Stimulated activated memory B cell treated with anti-CD40 and anti-IgM and Interleukin-4, amounts not matched to agents 10 μg/mL and 1 μg/mL and 100 μg/mL, for 72 hours (primary cell): ENCODE data around the gene ESCO1.

Experiments
- ATAC-seq: fragments of 150-1000 bp; cut with Tn5 transposase; 2 replicates; pipeline ENCODE4 v1.10.0; 2021
- H3K27ac Mint-ChIP-seq: one replicate; pipeline ENCODE4 v1.8.0; 2022; ENCODE audit warnings: mild to moderate bottlenecking, mixed read lengths
- H3K27me3 Mint-ChIP-seq: one replicate; pipeline ENCODE4 v1.8.0; 2022; ENCODE audit warnings: mixed read lengths
- H3K36me3 Mint-ChIP-seq: one replicate; pipeline ENCODE4 v1.8.0; 2022; ENCODE audit warnings: mixed read lengths
- H3K4me1 Mint-ChIP-seq: one replicate; pipeline ENCODE4 v1.8.0; 2022; ENCODE audit warnings: mixed read lengths
- H3K4me3 Mint-ChIP-seq: one replicate; pipeline ENCODE4 v1.8.0; 2022; ENCODE audit warnings: mild to moderate bottlenecking, moderate library complexity, mixed read lengths
- H3K9me3 Mint-ChIP-seq: one replicate; pipeline ENCODE4 v1.8.0; 2022; ENCODE audit warnings: mixed read lengths

The ESCO1 gene

DNA sequence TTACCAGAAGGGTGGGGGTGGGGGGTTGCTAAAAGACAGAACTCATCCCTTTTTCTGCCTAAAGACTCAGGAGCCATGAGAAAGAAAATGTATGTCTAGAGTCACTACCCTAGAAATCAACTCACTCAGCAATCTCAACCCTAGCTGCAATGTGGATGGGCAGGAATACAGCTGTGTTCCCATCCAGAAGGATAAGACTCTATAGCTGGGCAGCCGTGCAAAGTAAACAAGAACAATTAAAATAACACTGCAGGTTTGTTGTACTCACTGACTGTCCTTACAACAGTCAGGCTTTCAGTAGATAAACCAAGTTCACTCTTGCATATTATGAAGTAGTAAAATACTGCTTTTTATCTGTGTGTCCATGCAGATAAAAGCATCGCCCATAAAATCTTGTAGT lies 74.0 kb downstream of the ESCO1 start:
- no peak overlapping the region for H3K4me3 Mint-ChIP-seq
- ATAC-seq: no peak
- H3K27ac Mint-ChIP-seq: no peak overlapping the region
- no peaks in the 10 kb centered on the region for H3K27me3 Mint-ChIP-seq
- H3K36me3 Mint-ChIP-seq: peaks cover 41% of the 10 kb centered on the region
- H3K9me3 Mint-ChIP-seq: no peaks in the 10 kb centered on the region
- H3K4me1 Mint-ChIP-seq: no peaks in the 10 kb centered on the region

DNA sequence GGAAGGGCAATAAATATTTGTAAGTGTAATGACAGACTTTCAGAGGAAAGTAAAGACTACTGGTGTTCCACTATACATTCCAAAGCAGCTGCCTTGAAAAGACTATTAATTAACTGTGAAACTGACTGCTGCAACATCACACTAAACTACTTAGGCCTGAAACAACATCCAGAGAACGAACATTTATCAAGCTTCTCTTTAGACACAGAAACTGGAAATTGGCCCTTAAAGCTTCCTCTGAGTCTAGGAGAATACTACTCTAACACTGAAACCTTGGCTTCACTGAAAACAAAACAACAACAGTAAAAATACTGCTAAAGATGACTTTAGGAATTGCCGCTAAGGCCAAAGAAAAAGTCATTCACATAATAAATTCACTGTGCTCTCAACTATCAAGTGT lies 74.6 kb downstream of the ESCO1 start:
- H3K4me3 Mint-ChIP-seq: no peak overlapping the region
- H3K27me3 Mint-ChIP-seq: no peaks in the 10 kb centered on the region
- no peak for ATAC-seq
- H3K9me3 Mint-ChIP-seq: no peaks in the 10 kb centered on the region
- peaks cover 41% of the 10 kb centered on the region for H3K36me3 Mint-ChIP-seq
- no peaks in the 10 kb centered on the region for H3K4me1 Mint-ChIP-seq
- no peak overlapping the region for H3K27ac Mint-ChIP-seq

DNA sequence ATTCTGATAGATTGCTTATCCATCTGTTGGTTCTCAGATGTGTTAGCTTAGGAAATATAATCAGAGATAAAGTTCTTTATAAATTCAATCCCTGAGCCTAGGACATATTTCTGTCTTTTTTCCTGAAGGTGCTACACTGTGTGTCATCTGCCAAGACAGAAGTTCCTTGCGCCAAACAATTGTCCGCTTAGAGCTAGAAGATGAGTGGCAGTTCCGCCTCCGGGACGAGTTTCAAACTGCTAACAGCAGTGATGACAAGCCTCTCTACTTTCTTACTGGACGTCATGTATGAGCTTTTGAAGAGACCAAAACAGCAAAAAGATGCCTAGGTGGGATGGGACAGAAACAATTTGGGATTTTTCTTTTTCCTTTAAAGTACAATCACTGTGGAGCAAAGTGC lies 78.0 kb downstream of the ESCO1 start:
- no peak for ATAC-seq
- no peaks in the 10 kb centered on the region for H3K4me1 Mint-ChIP-seq
- H3K27me3 Mint-ChIP-seq: no peaks in the 10 kb centered on the region
- H3K36me3 Mint-ChIP-seq: peaks cover 37% of the 10 kb centered on the region
- no peak overlapping the region for H3K27ac Mint-ChIP-seq
- H3K4me3 Mint-ChIP-seq: no peak overlapping the region
- no peaks in the 10 kb centered on the region for H3K9me3 Mint-ChIP-seq

DNA sequence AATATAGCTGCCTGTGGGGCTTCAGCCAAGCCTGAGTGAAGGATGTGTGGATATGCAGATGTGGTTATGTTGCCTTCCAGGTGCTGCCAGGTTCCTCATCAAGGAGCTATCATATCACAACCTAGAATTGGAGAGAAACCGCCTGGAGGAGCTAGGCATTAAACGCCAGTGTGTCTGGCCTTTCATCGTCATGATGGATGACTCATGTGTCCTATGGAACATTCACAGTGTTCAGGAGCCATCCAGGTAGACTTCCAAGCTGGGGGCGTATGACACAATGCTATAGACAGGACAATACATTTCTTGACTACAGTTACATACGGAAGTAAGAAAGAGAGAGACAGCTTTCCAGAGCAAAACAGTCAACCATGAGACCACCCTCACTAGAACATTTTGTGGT lies 86.8 kb downstream of the ESCO1 start:
- Mint-ChIP-seq H3K4me3 (no peak overlapping the region), H3K27me3 (no peaks in the 10 kb centered on the region), H3K4me1 (no peaks in the 10 kb centered on the region), H3K9me3 (peaks cover 6% of the 10 kb centered on the region), H3K27ac (no peak overlapping the region), H3K36me3 (peaks cover 37% of the 10 kb centered on the region)
- no peak for ATAC-seq

DNA sequence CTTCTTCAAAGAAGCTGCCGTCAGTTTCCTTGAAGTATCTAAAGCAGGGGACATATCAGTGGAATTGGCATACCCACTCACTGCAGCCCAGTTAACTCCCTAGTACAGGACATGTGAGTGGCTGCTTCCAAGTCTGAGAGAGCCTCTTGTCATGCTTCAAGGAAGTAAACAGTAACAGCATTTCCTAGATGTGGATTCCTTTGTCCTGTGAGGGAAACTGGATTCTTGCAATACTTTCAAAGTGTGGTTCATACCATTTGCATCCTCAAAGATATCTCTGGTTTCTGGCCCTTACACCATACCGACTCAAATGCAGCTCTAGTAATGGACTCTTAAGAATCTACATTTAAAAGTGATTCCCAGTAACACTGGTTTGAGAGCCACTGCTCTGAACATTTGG lies 87.2 kb downstream of the ESCO1 start:
- Mint-ChIP-seq H3K9me3 (peaks cover 6% of the 10 kb centered on the region), H3K4me1 (no peaks in the 10 kb centered on the region)

DNA sequence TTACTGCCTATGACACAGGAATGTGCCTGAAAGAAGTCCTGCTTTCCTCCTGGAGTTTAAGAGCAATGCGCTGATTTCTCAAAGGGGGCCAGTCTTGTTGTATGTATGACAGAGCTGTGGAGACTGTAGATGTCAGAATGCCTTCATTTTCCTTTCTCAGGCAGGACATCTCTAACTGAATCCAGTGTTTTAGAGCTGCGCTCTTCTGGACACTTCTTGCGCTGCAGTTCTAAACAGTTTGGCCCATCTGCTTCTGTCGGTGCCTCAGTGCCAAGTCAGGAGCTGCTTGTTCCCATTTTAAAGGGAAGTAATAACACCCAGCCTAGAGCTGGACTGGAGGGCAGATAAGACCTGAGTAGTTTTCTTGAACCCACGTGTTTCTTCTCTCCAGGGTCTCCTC lies 91.4 kb downstream of the ESCO1 start:
- peaks cover 23% of the 10 kb centered on the region for H3K36me3 Mint-ChIP-seq
- no peak overlapping the region for H3K4me3 Mint-ChIP-seq
- ATAC-seq: no peak
- no peaks in the 10 kb centered on the region for H3K4me1 Mint-ChIP-seq
- peaks cover 6% of the 10 kb centered on the region for H3K9me3 Mint-ChIP-seq
- H3K27me3 Mint-ChIP-seq: no peaks in the 10 kb centered on the region
- H3K27ac Mint-ChIP-seq: no peak overlapping the region

More for the DNA sequence above, 87.2 kb downstream of the ESCO1 start:
- no peak overlapping the region for H3K4me3 Mint-ChIP-seq
- no peak for ATAC-seq
- H3K27me3 Mint-ChIP-seq: no peaks in the 10 kb centered on the region
- H3K27ac Mint-ChIP-seq: no peak overlapping the region
- peaks cover 37% of the 10 kb centered on the region for H3K36me3 Mint-ChIP-seq

DNA sequence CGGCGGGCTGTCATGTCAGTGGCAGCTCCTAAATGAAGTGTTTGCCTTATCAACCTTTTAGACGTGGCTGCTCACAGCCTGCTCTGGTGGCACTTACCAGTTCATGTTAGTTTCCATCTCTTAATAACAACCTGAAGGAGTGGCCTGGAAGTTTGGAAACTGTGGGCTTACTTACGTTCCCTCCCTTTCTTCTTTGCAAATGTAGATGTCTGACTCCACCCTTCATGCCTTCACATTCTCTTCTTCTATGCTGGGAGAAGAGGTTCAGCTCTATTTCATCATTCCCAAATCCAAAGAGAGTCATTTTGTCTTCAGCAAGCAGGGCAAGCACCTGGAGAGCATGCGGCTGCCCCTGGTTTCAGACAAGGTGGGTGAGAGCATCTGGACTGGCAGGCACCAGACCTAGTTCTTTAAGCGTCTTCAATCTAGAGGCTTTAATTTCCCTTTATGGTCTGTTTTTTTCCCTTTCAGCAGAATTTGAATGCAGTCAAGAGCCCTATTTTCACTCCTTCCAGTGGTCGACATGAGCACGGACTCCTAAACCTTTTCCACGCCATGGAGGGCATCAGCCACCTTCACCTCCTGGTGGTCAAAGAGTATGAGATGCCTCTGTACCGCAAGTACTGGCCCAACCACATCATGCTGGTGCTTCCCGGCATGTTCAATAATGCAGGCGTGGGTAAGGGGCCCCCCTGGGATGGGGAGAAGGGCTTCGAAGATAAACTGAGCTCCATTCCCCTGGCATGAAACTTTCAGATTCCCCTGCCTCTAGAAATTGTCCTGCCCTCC lies 92.4 kb downstream of the ESCO1 start:
- Mint-ChIP-seq H3K36me3 (peaks cover 13% of the 10 kb centered on the region), H3K4me3 (no peak overlapping the region), H3K9me3 (peaks cover 6% of the 10 kb centered on the region), H3K27me3 (no peaks in the 10 kb centered on the region), H3K27ac (no peak overlapping the region), H3K4me1 (no peaks in the 10 kb centered on the region)
- ATAC-seq: no peak

DNA sequence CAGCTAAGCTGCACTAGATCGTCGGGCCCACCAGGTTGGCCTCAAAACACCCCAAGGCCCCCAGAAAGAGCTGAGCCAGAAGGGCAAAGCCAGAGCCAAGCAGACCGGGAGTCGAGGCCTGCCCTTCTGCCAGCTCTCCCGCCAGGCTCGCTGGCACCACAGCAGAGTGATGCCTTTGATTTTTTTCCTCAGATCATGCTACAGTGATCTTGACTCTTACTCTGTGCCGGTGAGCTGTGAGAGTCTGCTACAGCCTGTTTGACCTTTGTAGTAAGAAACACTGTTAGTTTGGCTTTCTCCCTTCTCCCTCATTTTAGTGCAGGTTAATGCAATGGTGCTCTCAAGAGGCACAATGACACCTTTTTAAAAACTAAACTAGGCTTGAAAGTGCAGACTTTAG lies 97.8 kb downstream of the ESCO1 start:
- Mint-ChIP-seq H3K27ac (no peak overlapping the region), H3K4me1 (no peaks in the 10 kb centered on the region), H3K4me3 (no peak overlapping the region), H3K27me3 (peaks cover 15% of the 10 kb centered on the region), H3K36me3 (no peaks in the 10 kb centered on the region), H3K9me3 (no peaks in the 10 kb centered on the region)
- no peak for ATAC-seq

DNA sequence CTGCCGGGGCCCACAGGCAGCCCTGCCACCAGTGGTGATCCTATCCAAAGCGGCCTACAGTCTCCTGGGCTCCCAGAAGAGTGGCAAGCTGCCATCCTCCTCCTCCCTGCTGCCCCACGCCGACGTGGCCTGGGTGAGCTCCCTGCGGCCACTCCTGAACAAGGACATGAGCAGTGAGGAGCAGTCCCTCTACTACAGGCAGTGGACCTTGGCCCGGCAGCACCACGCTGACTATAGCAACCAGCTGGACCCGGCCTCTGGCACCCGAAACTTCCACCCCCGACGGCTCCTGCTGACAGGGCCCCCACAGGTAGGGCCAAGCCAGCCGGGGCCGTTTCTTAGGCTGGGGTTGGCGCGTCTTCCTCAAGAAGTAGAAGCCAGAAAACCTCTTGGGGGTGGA lies 100.5 kb downstream of the ESCO1 start:
- H3K36me3 Mint-ChIP-seq: no peaks in the 10 kb centered on the region
- H3K27me3 Mint-ChIP-seq: peaks cover 15% of the 10 kb centered on the region
- H3K4me1 Mint-ChIP-seq: no peaks in the 10 kb centered on the region
- H3K4me3 Mint-ChIP-seq: no peak overlapping the region
- no peak for ATAC-seq
- no peak overlapping the region for H3K27ac Mint-ChIP-seq
- H3K9me3 Mint-ChIP-seq: no peaks in the 10 kb centered on the region

DNA sequence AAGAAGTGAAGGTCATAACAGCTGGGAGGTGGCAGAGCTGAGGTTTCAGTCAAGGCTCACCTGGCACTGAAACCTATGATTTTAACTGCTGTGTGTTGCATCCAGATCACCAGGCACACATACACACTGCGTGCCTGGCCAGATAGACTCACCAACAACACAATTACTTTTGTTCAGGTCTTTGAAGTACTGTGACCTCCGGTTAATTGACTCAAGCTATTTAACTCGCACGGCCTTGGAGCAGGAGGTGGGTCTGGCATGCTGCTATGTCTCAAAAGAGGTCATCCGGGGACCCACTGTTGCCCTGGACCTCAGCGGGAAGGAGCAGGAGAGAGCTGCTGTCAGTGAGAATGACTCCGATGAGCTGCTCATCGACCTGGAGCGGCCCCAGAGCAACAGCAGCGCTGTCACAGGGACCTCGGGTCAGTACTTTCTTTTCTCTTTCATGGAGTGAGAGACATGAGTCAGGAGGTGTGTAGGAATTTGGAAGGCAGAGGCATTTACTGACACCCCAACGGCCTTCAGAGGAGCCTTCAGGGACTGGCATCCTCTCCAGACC lies 104.1 kb downstream of the ESCO1 start:
- H3K27ac Mint-ChIP-seq: no peak overlapping the region

DNA sequence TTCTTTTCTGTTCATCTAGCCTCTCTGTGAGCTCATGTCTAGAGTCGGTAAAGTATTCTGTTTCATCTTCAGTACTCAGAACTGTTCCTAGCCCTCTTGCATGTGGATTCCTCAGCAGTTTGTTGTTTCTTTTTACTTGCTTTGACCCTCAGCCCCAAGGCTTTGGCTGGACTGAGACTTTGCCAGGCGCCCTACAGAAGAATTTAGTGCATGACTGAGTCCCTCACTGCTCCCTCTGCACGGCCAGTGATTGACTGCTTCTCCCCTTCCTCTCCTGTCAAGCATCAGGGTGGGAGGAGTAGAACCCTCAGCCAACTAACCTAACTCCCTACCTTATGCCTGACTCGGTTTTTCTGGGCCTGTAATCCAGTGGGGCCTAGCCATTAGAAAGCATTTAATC lies 109.8 kb downstream of the ESCO1 start:
- no peaks in the 10 kb centered on the region for H3K4me1 Mint-ChIP-seq
- no peak overlapping the region for H3K27ac Mint-ChIP-seq
- no peak for ATAC-seq
- no peak overlapping the region for H3K4me3 Mint-ChIP-seq
- H3K27me3 Mint-ChIP-seq: no peaks in the 10 kb centered on the region
- H3K36me3 Mint-ChIP-seq: no peaks in the 10 kb centered on the region
- no peaks in the 10 kb centered on the region for H3K9me3 Mint-ChIP-seq

More for the DNA sequence above, 104.1 kb downstream of the ESCO1 start:
- Mint-ChIP-seq H3K9me3 (no peaks in the 10 kb centered on the region), H3K4me1 (no peaks in the 10 kb centered on the region), H3K36me3 (no peaks in the 10 kb centered on the region), H3K27me3 (peaks cover 15% of the 10 kb centered on the region), H3K4me3 (no peak overlapping the region)
- no peak for ATAC-seq

DNA sequence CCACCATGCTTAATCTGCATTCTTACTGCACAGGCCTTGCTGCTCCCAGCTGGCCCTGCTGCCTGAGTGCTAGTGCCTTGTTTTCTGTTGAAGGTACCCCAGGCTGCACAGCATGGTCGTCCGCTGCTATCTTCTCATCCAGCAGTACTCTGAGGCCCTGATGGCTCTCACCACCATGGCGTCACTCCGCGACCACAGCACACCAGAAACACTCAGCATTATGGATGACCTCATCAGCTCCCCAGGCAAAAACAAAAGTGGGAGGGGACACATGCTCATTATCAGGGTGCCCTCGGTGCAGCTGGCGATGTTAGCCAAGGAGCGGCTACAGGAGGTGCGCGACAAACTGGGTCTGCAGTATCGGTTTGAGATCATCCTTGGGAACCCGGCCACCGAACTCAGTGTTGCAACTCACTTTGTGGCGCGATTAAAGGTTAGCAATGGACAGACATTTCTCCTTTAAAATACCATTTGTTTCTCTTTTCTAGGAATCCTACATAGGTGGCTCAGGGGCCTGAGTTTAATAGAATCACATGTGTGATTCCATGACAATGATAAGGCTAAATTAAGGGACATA lies 110.5 kb downstream of the ESCO1 start:
- Mint-ChIP-seq H3K36me3 (no peaks in the 10 kb centered on the region), H3K4me1 (no peaks in the 10 kb centered on the region), H3K27me3 (no peaks in the 10 kb centered on the region), H3K4me3 (no peak overlapping the region), H3K9me3 (no peaks in the 10 kb centered on the region), H3K27ac (no peak overlapping the region)
- no peak for ATAC-seq

DNA sequence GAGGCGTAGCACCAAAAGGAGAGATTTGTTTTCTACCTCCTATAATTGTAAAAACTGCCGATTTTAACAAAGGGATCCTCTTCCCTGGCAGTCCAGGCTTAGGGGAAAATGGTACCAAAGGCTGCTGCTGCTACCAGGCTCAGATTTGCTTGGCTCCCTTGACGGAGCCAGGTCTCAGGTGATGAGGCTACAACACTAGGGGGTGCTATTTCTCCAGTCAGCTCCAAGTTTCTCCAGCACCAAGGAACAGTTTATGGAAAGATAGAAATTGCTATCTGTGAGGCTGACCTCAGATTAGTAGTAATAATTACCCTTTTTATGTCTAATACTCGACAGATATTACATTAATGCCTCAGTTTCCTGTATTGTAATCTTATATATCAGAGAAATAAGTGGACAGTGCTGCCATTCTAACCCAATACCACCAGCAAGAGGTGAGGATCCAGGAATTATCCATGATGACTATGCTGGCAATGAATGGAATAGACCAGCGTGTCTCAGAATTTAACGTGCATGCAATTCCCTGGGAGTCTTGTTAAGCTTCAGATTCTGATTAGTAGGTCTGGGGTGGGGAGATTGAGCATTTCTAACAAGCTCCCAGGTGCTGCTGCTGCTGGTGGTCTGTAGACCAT lies 111.3 kb downstream of the ESCO1 start:
- H3K27me3 Mint-ChIP-seq: no peaks in the 10 kb centered on the region
- no peak overlapping the region for H3K27ac Mint-ChIP-seq
- H3K4me3 Mint-ChIP-seq: no peak overlapping the region
- no peaks in the 10 kb centered on the region for H3K9me3 Mint-ChIP-seq
- H3K36me3 Mint-ChIP-seq: no peaks in the 10 kb centered on the region
- no peaks in the 10 kb centered on the region for H3K4me1 Mint-ChIP-seq
- ATAC-seq: no peak

DNA sequence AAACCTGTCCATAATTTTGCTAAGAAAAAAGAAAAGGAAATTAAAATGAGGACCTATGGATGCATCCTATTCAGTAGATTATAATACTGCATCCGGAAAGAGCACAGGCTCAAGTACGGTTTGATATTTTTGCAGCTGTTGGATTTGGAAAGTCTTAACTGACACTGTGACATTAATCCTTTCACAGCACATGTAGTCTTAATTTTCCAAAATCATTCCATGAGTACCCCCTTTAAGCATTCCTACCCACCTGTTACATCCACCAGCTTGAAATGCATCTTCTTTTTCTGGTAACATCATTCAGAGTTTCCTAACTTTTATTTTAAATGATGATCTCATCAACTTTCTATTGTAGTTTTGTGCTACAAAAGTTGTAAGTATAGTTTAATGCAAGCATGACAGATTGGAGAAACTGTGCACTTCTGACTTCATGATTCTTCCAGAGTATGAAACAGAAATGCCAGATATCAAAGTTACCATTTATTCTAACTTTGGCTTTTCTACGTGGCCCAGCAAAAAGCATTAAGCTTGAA lies 113.5 kb downstream of the ESCO1 start:
- Mint-ChIP-seq H3K27me3 (no peaks in the 10 kb centered on the region), H3K4me1 (no peaks in the 10 kb centered on the region), H3K36me3 (no peaks in the 10 kb centered on the region), H3K4me3 (no peak overlapping the region), H3K27ac (no peak overlapping the region), H3K9me3 (no peaks in the 10 kb centered on the region)
- no peak for ATAC-seq

DNA sequence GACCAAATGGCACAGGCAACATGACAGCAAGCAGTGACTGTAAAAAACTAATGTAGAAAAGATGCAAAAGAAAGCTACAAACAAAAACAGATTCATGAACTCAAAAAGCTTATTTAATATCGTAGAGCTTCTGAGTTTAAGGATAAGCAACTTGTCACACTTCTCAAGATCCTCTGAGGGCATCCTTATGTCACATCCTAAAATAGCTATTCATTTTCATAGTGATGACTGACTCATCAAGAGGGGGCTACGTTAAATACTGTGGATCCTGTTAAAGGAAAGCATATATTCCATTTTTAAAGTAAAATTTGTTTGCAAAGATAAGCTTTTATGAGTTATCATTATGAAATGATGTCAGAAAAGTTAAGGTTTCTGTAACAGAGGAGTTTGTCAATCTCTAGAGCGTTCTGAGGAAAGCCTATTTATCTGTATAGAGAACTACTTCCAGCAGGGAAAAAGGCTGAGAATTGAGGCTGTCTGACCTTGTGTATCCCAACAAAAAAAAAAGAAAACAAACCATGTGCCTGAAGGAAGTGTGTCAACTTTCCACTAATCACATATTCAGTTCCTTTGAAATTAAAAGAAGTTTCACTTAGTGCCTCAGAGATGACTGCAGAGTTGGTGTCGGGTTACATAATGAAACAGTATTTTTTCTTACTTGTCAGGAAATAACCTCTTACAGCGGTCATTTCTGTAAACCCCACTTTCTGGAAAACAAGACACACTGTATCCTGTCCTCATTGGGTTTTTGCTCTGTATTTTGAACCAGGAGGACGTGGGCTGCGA lies 115.5 kb downstream of the ESCO1 start:
- no peak for ATAC-seq
- H3K36me3 Mint-ChIP-seq: no peaks in the 10 kb centered on the region
- no peaks in the 10 kb centered on the region for H3K4me1 Mint-ChIP-seq
- no peak overlapping the region for H3K27ac Mint-ChIP-seq
- peaks cover 9% of the 10 kb centered on the region for H3K27me3 Mint-ChIP-seq
- H3K4me3 Mint-ChIP-seq: no peak overlapping the region
- no peaks in the 10 kb centered on the region for H3K9me3 Mint-ChIP-seq
